H1 (cell line): ENCODE measurements around the gene HS6ST2. TPM values are rescaled to one million over a fixed set of nuclear protein-coding genes. Genes with fewer than 3 reads are reported as not detected.

Experiments used
- CTCF ChIA-PET: fragments of 300-600 bp; sonication (Branson Sonifier 250); formaldehyde crosslinking; loops from one replicate; lab custom pipeline; 2021; ENCODE audit not compliant: partially characterized antibody; lab: Charles Lee
- POLR2A ChIA-PET: fragments of 300-600 bp; sonication (Branson Sonifier 250); formaldehyde crosslinking; loops from one replicate; lab custom pipeline; 2021; ENCODE audit warnings: inconsistent platforms; ENCODE audit not compliant: partially characterized antibody; lab: Charles Lee
- DNase-seq, 2 experiments: peaks; one replicate each; pipeline versions ENCODE4 v3.0.0 to v3.0.0-alpha.2; 2010 to 2022; ENCODE audit warnings: low spot score in 2 of 2, low read depth in 1 of 2, mixed read lengths in 1 of 2
- FAIRE-seq: peaks from 2 replicates; lab custom pipeline; 2011; peaks lifted over from hg19 to GRCh38; lab: Jason Lieb, UNC
- H2AFZ ChIP-seq: 2 replicates; pipeline ENCODE4 v1.8.1; 2012; ENCODE audit warnings: low read length, inconsistent platforms
- H2AK5ac ChIP-seq: 2 replicates; pipeline ENCODE4 v1.6.1; 2013; ENCODE audit warnings: low read depth, low read length
- H2BK120ac ChIP-seq: replicated peaks from 2 replicates; pipeline ENCODE3; 2013; ENCODE audit warnings: low read depth, low read length, inconsistent platforms
- H2BK12ac ChIP-seq: 2 replicates; pipeline ENCODE4 v1.6.1; 2013; ENCODE audit warnings: low read depth, low read length
- H2BK15ac ChIP-seq: 2 replicates; pipeline ENCODE4 v1.6.1; 2013; ENCODE audit warnings: low read length
- H2BK20ac ChIP-seq: 2 replicates; pipeline ENCODE4 v1.6.1; 2013; ENCODE audit warnings: low read length
- H2BK5ac ChIP-seq: 2 replicates; pipeline ENCODE4 v1.6.1; 2013; ENCODE audit warnings: low read depth, low read length
- H3K14ac ChIP-seq: 2 replicates; pipeline ENCODE4 v1.6.1; 2013; ENCODE audit warnings: inconsistent platforms; ENCODE audit not compliant: insufficient read length
- H3K18ac ChIP-seq: 2 replicates; pipeline ENCODE4 v1.6.1; 2013; ENCODE audit warnings: low read length; ENCODE audit errors: extremely low read depth
- H3K23ac ChIP-seq: 2 replicates; pipeline ENCODE4 v1.6.1; 2013; ENCODE audit warnings: inconsistent platforms; ENCODE audit not compliant: insufficient read length
- H3K23me2 ChIP-seq: 2 replicates; pipeline ENCODE4 v1.6.1; 2013; ENCODE audit warnings: low read depth, low read length
- H3K27ac ChIP-seq: 2 replicates; pipeline ENCODE4 v1.6.1; 2011; ENCODE audit warnings: low read depth, low read length, inconsistent platforms
- H3K27me3 ChIP-seq, 4 experiments: replicated peaks in 1 of 4; 1 replicate in 1 of 4; 2 replicates in 3 of 4; pipeline versions ENCODE4 v1.6.1 to v1.8.1; 2011 to 2013; ENCODE audit warnings: low read length in 3 of 4, mild to moderate bottlenecking in 3 of 4, inconsistent platforms in 2 of 4, mixed read lengths in 2 of 4, moderate library complexity in 1 of 4; ENCODE audit not compliant: control insufficient read depth in 3 of 4, insufficient read depth in 3 of 4; ENCODE audit errors: extremely low read depth in 1 of 4
- H3K36me3 ChIP-seq, 4 experiments: 2 replicates each; pipeline versions ENCODE4 v1.6.1 to v1.8.1; 2011 to 2013; ENCODE audit warnings: mild to moderate bottlenecking in 4 of 4, low read length in 3 of 4, moderate library complexity in 2 of 4, control low read depth in 1 of 4, inconsistent platforms in 1 of 4; ENCODE audit not compliant: insufficient read depth in 4 of 4, control insufficient read depth in 2 of 4
- H3K4ac ChIP-seq: replicated peaks from 2 replicates; pipeline ENCODE3; 2013; ENCODE audit warnings: low read length, low read depth, mixed read lengths, inconsistent platforms; ENCODE audit not compliant: insufficient read length
- H3K4me1 ChIP-seq, 4 experiments: replicated peaks in 1 of 4; 1 replicate in 1 of 4; 2 replicates in 3 of 4; pipeline versions ENCODE4 v1.6.1 to v1.8.1; 2011 to 2013; ENCODE audit warnings: low read length in 3 of 4, inconsistent platforms in 2 of 4, mixed read lengths in 1 of 4; ENCODE audit not compliant: insufficient read depth in 4 of 4, control insufficient read depth in 3 of 4
- H3K4me2 ChIP-seq, 2 experiments: 2 replicates each; pipeline versions ENCODE4 v1.6.1 to v1.8.1; 2011 to 2013; ENCODE audit warnings: low read depth in 2 of 2, low read length in 2 of 2, control low read depth in 1 of 2, inconsistent platforms in 1 of 2, mild to moderate bottlenecking in 1 of 2; ENCODE audit not compliant: insufficient read depth in 1 of 2
- H3K4me3 ChIP-seq, 4 experiments: fragments of 200-600, 300-600 bp in 1 of 4; sonication (generic), shearing (Covaris generic), sonication (Bioruptor Twin) in 1 of 4; 2 replicates each; pipeline versions ENCODE4 v1.5.1 to v1.8.1; 2011 to 2016; ENCODE audit warnings: low read length in 4 of 4, low read depth in 3 of 4, control low read depth in 2 of 4, inconsistent platforms in 2 of 4, mild to moderate bottlenecking in 2 of 4, mixed read lengths in 1 of 4, moderate library complexity in 1 of 4; ENCODE audit not compliant: insufficient read depth in 2 of 4; ENCODE audit errors: extremely low read depth in 1 of 4
- H3K56ac ChIP-seq: replicated peaks from 2 replicates; pipeline ENCODE3; 2013; ENCODE audit warnings: low read depth, mild to moderate bottlenecking, mixed read lengths, low read length, inconsistent platforms; ENCODE audit not compliant: insufficient read length
- H3K79me1 ChIP-seq: 2 replicates; pipeline ENCODE4 v1.6.1; 2013; ENCODE audit warnings: low read depth, low read length, control low read depth
- H3K79me2 ChIP-seq, 2 experiments: 2 replicates each; pipeline versions ENCODE4 v1.6.1 to v1.8.1; 2012 to 2013; ENCODE audit warnings: low read length in 2 of 2, mild to moderate bottlenecking in 2 of 2, inconsistent platforms in 1 of 2; ENCODE audit not compliant: insufficient read depth in 2 of 2, control insufficient read depth in 1 of 2
- H3K9ac ChIP-seq, 4 experiments: replicated peaks in 1 of 4; 1 replicate in 1 of 4; 2 replicates in 3 of 4; pipeline versions ENCODE4 v1.6.1 to v1.8.1; 2011 to 2013; ENCODE audit warnings: low read depth in 3 of 4, low read length in 3 of 4, control low read depth in 2 of 4, mild to moderate bottlenecking in 2 of 4, moderate library complexity in 2 of 4, inconsistent platforms in 1 of 4; ENCODE audit errors: extremely low read depth in 1 of 4
- H3K9me3 ChIP-seq, 2 experiments: 2 replicates each; pipeline versions ENCODE4 v1.6.1 to v1.8.1; 2012 to 2013; ENCODE audit warnings: mild to moderate bottlenecking in 2 of 2, moderate library complexity in 2 of 2, control low read depth in 1 of 2, inconsistent platforms in 1 of 2, low read depth in 1 of 2, low read length in 1 of 2, mixed read lengths in 1 of 2; ENCODE audit not compliant: insufficient read depth in 2 of 2
- H4K20me1 ChIP-seq, 2 experiments: replicated peaks in 1 of 2; 2 replicates each; pipeline versions ENCODE3 to v1.8.1; 2011 to 2013; ENCODE audit warnings: inconsistent platforms in 2 of 2, low read length in 2 of 2, mild to moderate bottlenecking in 1 of 2; ENCODE audit not compliant: insufficient read depth in 2 of 2, control insufficient read depth in 1 of 2
- H4K5ac ChIP-seq: 2 replicates; pipeline ENCODE4 v1.6.1; 2013; ENCODE audit warnings: low read length, low read depth, mixed read lengths, inconsistent platforms; ENCODE audit not compliant: insufficient read length
- H4K8ac ChIP-seq: 2 replicates; pipeline ENCODE4 v1.8.0; 2013; ENCODE audit warnings: mild to moderate bottlenecking, moderate library complexity, low read length, inconsistent platforms; ENCODE audit not compliant: insufficient read depth; ENCODE audit errors: extremely low read depth
- H4K91ac ChIP-seq: replicated peaks from 2 replicates; pipeline ENCODE3; 2013; ENCODE audit warnings: low read length, mixed read lengths, inconsistent platforms; ENCODE audit not compliant: insufficient read length
- ASH2L ChIP-seq: fragments of 200-600, 300-600 bp; sonication (generic); IDR thresholded peaks from one replicate; pipeline ENCODE4 v1.7.1; 2017; ENCODE audit warnings: low read length
- BCL11A ChIP-seq, 2 experiments: IDR thresholded peaks; one replicate each; pipeline ENCODE4 v1.6.1; 2011; ENCODE audit warnings: low read depth in 2 of 2, low read length in 2 of 2, mild to moderate bottlenecking in 2 of 2
- EGR1 ChIP-seq: IDR thresholded peaks from 2 replicates; pipeline ENCODE4 v1.6.1; 2011; ENCODE audit warnings: low read depth, low read length, borderline replicate concordance
- NANOG ChIP-seq: IDR thresholded peaks from 2 replicates; pipeline ENCODE4 v1.6.1; 2011; ENCODE audit warnings: low read length, low read depth, mild to moderate bottlenecking, inconsistent platforms; ENCODE audit not compliant: insufficient read depth, poor library complexity, severe bottlenecking
- POU5F1 ChIP-seq: IDR thresholded peaks from 2 replicates; pipeline ENCODE4 v1.6.1; 2011; ENCODE audit warnings: low read depth, mild to moderate bottlenecking, low read length, moderate library complexity
- SAP30 ChIP-seq: fragments of 300-600 bp; sonication (generic); IDR thresholded peaks from 2 replicates; pipeline ENCODE4 v1.7.1; 2012; ENCODE audit warnings: low read length, moderate library complexity, mild to moderate bottlenecking, inconsistent platforms; ENCODE audit not compliant: insufficient read depth, insufficient replicate concordance
- SIRT6 ChIP-seq: IDR thresholded peaks from one replicate; pipeline ENCODE4 v1.7.1; 2012; ENCODE audit warnings: low read length, inconsistent platforms
- TAF7 ChIP-seq: optimal IDR thresholded peaks from 2 replicates; pipeline ENCODE3; 2011; ENCODE audit warnings: low read depth, mild to moderate bottlenecking, inconsistent platforms, low read length, moderate library complexity, borderline replicate concordance
- TEAD4 ChIP-seq: IDR thresholded peaks from 2 replicates; pipeline ENCODE4 v1.6.1; 2012; ENCODE audit warnings: low read depth, low read length, inconsistent platforms, mixed read lengths
- WGBS, 2 experiments: shearing (Covaris generic) in 1 of 2; methylation state at CpG; one replicate each; pipeline versions ENCODE4 v1.1.6 to v1.1.7; 2013 to 2015; ENCODE audit warnings: low lambda C conversion rate in 2 of 2, mixed read lengths in 2 of 2, inconsistent platforms in 1 of 2, low coverage in 1 of 2, missing lambda C conversion rate in 1 of 2; ENCODE audit not compliant: insufficient replicate concordance in 2 of 2, insufficient coverage in 1 of 2, insufficient read length in 1 of 2; ENCODE audit errors: extremely low coverage in 1 of 2, missing lambda C conversion rate in 1 of 2; 5-methylcytosine and 5-hydroxymethylcytosine counted together
- polyA plus RNA-seq, 7 experiments: library from polyadenylated mRNA; depleted of rRNA in 3 of 7; stranded (reverse) in 5 of 7; unstranded in 2 of 7; fragments of >200 nt in 5 of 7; fragments of 200-250 nt in 2 of 7; gene quantifications; 1 replicate in 5 of 7; 2 replicates in 1 of 7; 4 replicates in 1 of 7; pipeline versions ENCODE4 v1.2.1 to v1.2.3, GENCODE V29; 2011 to 2013; ENCODE audit warnings: missing spikeins in 2 of 7, mixed read lengths in 2 of 7
- total RNA-seq: library from RNA; stranded (reverse); fragmentation: NEBNext Ultra II Directional; extraction: Animal tissue kit (Norgen Biotek cat#: 25700); gene quantifications from 2 replicates; pipeline ENCODE4 v1.2.1, GENCODE V29; 2021
- TF ChIP-seq, protein P1 (sequence below): IDR thresholded peaks from 2 replicates; pipeline ENCODE4 v1.6.1; 2012; ENCODE audit warnings: inconsistent platforms
- TF ChIP-seq, protein P2 (sequence below): IDR thresholded peaks from 2 replicates; pipeline ENCODE4 v1.6.1; 2012; ENCODE audit warnings: low read length, inconsistent platforms
- TF ChIP-seq, protein P3 (sequence below): IDR thresholded peaks from 2 replicates; pipeline ENCODE4 v1.6.1; 2011; ENCODE audit warnings: low read length, improper control_type of control experiment

Gene HS6ST2
- total and polyA plus RNA-seq, 2 of the 8 experiments (the other 6 are each of a cell fraction or from before 2014, with no cell fraction given): 3.9 TPM

DNA sequence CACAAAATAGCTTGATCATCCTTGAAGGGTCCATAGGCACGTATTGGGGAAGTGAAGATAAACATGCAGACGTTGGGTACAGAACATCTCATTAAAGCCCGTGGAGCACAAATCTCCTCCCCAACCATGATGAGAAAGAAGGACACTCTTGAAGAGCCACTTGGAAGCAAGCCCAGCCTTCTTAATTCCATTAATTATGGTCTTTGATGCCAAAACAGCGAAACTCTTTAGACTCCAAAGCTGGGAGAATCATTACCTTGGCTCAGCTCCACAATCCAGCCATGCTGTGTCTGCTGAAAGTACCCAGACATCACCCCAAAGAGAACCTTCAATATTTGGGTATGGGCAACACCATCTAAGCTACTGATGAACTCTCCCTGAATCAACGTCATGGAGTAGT, 300.6 kb downstream of the HS6ST2 start:
- H3K56ac ChIP-seq: no peak overlapping the region
- no peaks in the 10 kb centered on the region for H3K36me3 ChIP-seq
- no peak overlapping the region for H3K4me2 ChIP-seq
- no peak overlapping the region for H3K14ac ChIP-seq
- WGBS, 2 experiments: 88% methylated on average over 5 of the region's 5 CpGs; no CpG with 5 or more reads in 1 of the 2 experiments
- DNase-seq (no peak), FAIRE-seq (no peak)
- no peaks in the 10 kb centered on the region for H3K79me1 ChIP-seq
- no peak overlapping the region for H4K8ac ChIP-seq
- CTCF ChIA-PET: no interaction called here
- no peak overlapping the region for H3K23ac ChIP-seq
- no peak overlapping the region for H2BK12ac ChIP-seq
- H3K9ac ChIP-seq: no peak overlapping the region
- no peak overlapping the region for H2AK5ac ChIP-seq
- H3K27me3 ChIP-seq: no peaks in the 10 kb centered on the region
- no peaks in the 10 kb centered on the region for H3K23me2 ChIP-seq
- no peak overlapping the region for H2BK5ac ChIP-seq
- no peaks in the 10 kb centered on the region for H4K20me1 ChIP-seq
- peaks cover 0 to 5% (median 3%) of the 10 kb centered on the region in 4 experiments; a peak in 3 of 7 replicates for H3K4me1 ChIP-seq
- H3K18ac ChIP-seq: no peak overlapping the region
- no peak overlapping the region for H2BK15ac ChIP-seq
- H3K4me3 ChIP-seq: no peak overlapping the region
- no peak overlapping the region for H2BK120ac ChIP-seq
- no peak overlapping the region for H2BK20ac ChIP-seq
- no peak overlapping the region for H4K5ac ChIP-seq
- H4K91ac ChIP-seq: no peak overlapping the region
- no peak overlapping the region for H3K4ac ChIP-seq
- no peaks in the 10 kb centered on the region for H3K79me2 ChIP-seq
- no peak overlapping the region for H3K27ac ChIP-seq
- H2AFZ ChIP-seq: no peak overlapping the region
- POLR2A ChIA-PET: no interaction called here
- no peaks in the 10 kb centered on the region for H3K9me3 ChIP-seq
- TF ChIP-seq BCL11A (IDR thresholded peaks at IDR 0.05; ENCODE audit: low read depth in 2 of 2, low read length in 2 of 2) (no peak), SAP30 (no peak), EGR1 (no peak), POU5F1 (no peak), TAF7 (no peak), NANOG (no peak), SIRT6 (no peak), TEAD4 (no peak), ASH2L (no peak)
- TF ChIP-seq, protein P1, sequence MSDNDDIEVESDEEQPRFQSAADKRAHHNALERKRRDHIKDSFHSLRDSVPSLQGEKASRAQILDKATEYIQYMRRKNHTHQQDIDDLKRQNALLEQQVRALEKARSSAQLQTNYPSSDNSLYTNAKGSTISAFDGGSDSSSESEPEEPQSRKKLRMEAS: no peak
- TF ChIP-seq, protein P2, sequence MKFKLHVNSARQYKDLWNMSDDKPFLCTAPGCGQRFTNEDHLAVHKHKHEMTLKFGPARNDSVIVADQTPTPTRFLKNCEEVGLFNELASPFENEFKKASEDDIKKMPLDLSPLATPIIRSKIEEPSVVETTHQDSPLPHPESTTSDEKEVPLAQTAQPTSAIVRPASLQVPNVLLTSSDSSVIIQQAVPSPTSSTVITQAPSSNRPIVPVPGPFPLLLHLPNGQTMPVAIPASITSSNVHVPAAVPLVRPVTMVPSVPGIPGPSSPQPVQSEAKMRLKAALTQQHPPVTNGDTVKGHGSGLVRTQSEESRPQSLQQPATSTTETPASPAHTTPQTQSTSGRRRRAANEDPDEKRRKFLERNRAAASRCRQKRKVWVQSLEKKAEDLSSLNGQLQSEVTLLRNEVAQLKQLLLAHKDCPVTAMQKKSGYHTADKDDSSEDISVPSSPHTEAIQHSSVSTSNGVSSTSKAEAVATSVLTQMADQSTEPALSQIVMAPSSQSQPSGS: no peak
- TF ChIP-seq, protein P3, sequence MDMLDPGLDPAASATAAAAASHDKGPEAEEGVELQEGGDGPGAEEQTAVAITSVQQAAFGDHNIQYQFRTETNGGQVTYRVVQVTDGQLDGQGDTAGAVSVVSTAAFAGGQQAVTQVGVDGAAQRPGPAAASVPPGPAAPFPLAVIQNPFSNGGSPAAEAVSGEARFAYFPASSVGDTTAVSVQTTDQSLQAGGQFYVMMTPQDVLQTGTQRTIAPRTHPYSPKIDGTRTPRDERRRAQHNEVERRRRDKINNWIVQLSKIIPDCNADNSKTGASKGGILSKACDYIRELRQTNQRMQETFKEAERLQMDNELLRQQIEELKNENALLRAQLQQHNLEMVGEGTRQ: no peak
